Mucosa of stomach (tissue), 1 donor: ENCODE results near the gene PSME4.
"Not testable (repeated sequence)": the region's sequence is repeated elsewhere in the genome, so short reads cannot be mapped to it uniquely, and the experiment has no call there.

Experiments used
- H3K27me3 ChIP-seq: one replicate; pipeline ENCODE4 v1.7.0; 2013; ENCODE audit warnings: mild to moderate bottlenecking, low read length; ENCODE audit not compliant: control insufficient read depth, insufficient read depth
- H3K36me3 ChIP-seq: one replicate; pipeline ENCODE4 v1.7.0; 2013; ENCODE audit warnings: low read length; ENCODE audit not compliant: control insufficient read depth, insufficient read depth
- H3K4me1 ChIP-seq: one replicate; pipeline ENCODE4 v1.7.0; 2013; ENCODE audit warnings: mild to moderate bottlenecking, low read length; ENCODE audit not compliant: control insufficient read depth, insufficient read depth
- H3K4me3 ChIP-seq: one replicate; pipeline ENCODE4 v1.7.0; 2013; ENCODE audit warnings: low read length
- H3K9ac ChIP-seq: one replicate; pipeline ENCODE4 v1.7.0; 2013; ENCODE audit warnings: mild to moderate bottlenecking, low read length, moderate library complexity
- H3K9me3 ChIP-seq: one replicate; pipeline ENCODE4 v1.7.0; 2013; ENCODE audit warnings: mild to moderate bottlenecking, low read length, moderate library complexity; ENCODE audit not compliant: control insufficient read depth
- donor health status: Pancreatic carcinoma.

The PSME4 gene

GRCh38 chr2:53960476-53960875 is 10.3 kb downstream of the PSME4 start:
- Histone ChIP-seq H3K9ac (no peak overlapping the region), H3K4me1 (peaks cover 18% of the 10 kb centered on the region), H3K27me3 (no peaks in the 10 kb centered on the region), H3K4me3 (no peak overlapping the region), H3K9me3 (no peaks in the 10 kb centered on the region), H3K36me3 (no peaks in the 10 kb centered on the region)

GRCh38 chr2:53958443-53958842 is 12.3 kb downstream of the PSME4 start:
- H3K9ac ChIP-seq: no peak overlapping the region
- peaks cover 12% of the 10 kb centered on the region for H3K4me1 ChIP-seq
- H3K27me3 ChIP-seq: no peaks in the 10 kb centered on the region
- no peaks in the 10 kb centered on the region for H3K36me3 ChIP-seq
- H3K9me3 ChIP-seq: no peaks in the 10 kb centered on the region
- no peak overlapping the region for H3K4me3 ChIP-seq

- H3K27me3 ChIP-seq: no peaks in the 10 kb centered on the region
- H3K4me1 ChIP-seq: peaks cover 4% of the 10 kb centered on the region
- no peak overlapping the region for H3K4me3 ChIP-seq
- H3K36me3 ChIP-seq: no peaks in the 10 kb centered on the region
- H3K9ac ChIP-seq: no peak overlapping the region
- H3K9me3 ChIP-seq: no peaks in the 10 kb centered on the region
These were observed 18.3 kb downstream of the PSME4 start for GRCh38 chr2:53952519-53952918.

- Histone ChIP-seq H3K4me1 (peaks cover 4% of the 10 kb centered on the region), H3K9ac (no peak overlapping the region), H3K4me3 (no peak overlapping the region), H3K27me3 (no peaks in the 10 kb centered on the region), H3K9me3 (no peaks in the 10 kb centered on the region), H3K36me3 (no peaks in the 10 kb centered on the region)
These were observed 21.3 kb downstream of the PSME4 start for GRCh38 chr2:53949457-53949856.

DNA sequence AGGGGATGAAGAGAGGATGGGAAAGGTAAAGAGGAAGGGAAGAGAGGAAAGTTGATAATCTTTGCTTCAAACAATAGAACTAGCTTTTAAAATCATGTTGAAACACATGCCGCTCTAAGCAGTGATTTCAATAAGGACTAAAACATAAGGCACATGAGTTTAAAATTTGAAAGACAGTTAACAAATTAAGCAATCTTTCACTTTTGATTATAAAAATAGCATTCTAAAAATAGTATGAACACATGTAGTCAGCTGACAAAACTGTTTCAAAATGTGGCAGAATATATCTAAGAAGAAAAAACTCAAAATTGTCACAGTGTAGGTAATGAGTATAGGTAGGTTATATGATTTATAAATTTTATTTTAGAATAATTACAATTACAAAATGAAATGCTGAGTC is 25.3 kb downstream of the PSME4 start:
- Histone ChIP-seq H3K4me3 (no peak overlapping the region), H3K9me3 (no peaks in the 10 kb centered on the region), H3K9ac (no peak overlapping the region), H3K4me1 (peaks cover 4% of the 10 kb centered on the region), H3K36me3 (no peaks in the 10 kb centered on the region), H3K27me3 (no peaks in the 10 kb centered on the region)

GRCh38 chr2:53944542-53944941 is 26.3 kb downstream of the PSME4 start:
- Histone ChIP-seq H3K9me3 (no peaks in the 10 kb centered on the region), H3K4me1 (no peaks in the 10 kb centered on the region), H3K36me3 (no peaks in the 10 kb centered on the region), H3K4me3 (no peak overlapping the region), H3K9ac (no peak overlapping the region), H3K27me3 (no peaks in the 10 kb centered on the region)

GRCh38 chr2:53942280-53942679 is 28.5 kb downstream of the PSME4 start:
- no peaks in the 10 kb centered on the region for H3K27me3 ChIP-seq
- H3K4me1 ChIP-seq: no peaks in the 10 kb centered on the region
- no peaks in the 10 kb centered on the region for H3K36me3 ChIP-seq
- H3K4me3 ChIP-seq: no peak overlapping the region
- no peaks in the 10 kb centered on the region for H3K9me3 ChIP-seq
- no peak overlapping the region for H3K9ac ChIP-seq

GRCh38 chr2:53941749-53942148 is 29.0 kb downstream of the PSME4 start:
- Histone ChIP-seq H3K27me3 (no peaks in the 10 kb centered on the region), H3K9me3 (no peaks in the 10 kb centered on the region), H3K4me3 (no peak overlapping the region), H3K36me3 (no peaks in the 10 kb centered on the region), H3K4me1 (no peaks in the 10 kb centered on the region), H3K9ac (no peak overlapping the region)

- no peaks in the 10 kb centered on the region for H3K4me1 ChIP-seq
These were observed 31.1 kb downstream of the PSME4 start for GRCh38 chr2:53939656-53940055.

DNA sequence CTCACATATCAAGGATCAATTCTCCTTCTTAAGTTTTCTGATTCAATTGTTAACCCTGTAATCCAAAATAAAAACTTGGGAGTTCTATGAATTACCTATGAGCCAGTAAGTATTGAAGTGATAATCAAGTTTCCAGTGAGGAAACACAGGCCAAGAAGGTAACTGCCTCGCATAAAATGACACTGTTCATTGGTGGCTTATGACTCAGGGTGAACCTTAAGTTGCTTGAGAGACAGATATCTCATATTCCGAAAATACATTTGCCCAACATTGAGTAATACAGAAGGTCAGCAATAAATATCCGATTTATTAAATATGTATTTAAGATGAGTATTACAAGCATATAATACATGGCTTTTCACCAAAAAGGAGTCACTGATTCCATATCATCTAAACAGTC is 31.9 kb downstream of the PSME4 start:
- H3K9me3 ChIP-seq: no peaks in the 10 kb centered on the region
- H3K27me3 ChIP-seq: no peaks in the 10 kb centered on the region
- H3K4me3 ChIP-seq: no peak overlapping the region
- no peaks in the 10 kb centered on the region for H3K36me3 ChIP-seq
- H3K9ac ChIP-seq: no peak overlapping the region
- H3K4me1 ChIP-seq: no peaks in the 10 kb centered on the region

More at GRCh38 chr2:53939656-53940055, 31.1 kb downstream of the PSME4 start:
- no peaks in the 10 kb centered on the region for H3K36me3 ChIP-seq
- no peak overlapping the region for H3K4me3 ChIP-seq
- no peaks in the 10 kb centered on the region for H3K27me3 ChIP-seq
- no peak overlapping the region for H3K9ac ChIP-seq
- H3K9me3 ChIP-seq: no peaks in the 10 kb centered on the region

DNA sequence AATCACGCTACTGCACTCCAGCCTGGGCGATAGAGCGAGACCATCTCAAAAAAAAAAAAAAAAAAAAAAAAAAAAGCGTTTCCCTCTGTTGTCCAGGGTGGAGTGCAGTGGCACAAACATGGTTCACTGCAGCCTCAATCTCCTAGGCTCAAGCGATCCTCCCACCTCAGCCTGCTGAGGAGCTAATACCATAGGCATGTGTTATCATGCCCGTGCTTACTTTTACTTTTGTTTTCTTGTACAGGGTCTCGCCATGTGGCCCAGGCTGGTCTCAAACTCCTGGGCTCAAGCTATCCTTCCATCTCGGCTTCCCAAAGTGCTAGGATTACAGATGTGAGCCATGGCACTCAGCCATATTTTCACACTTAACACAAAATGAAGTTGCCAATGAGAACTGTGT is 37.5 kb downstream of the PSME4 start:
- Histone ChIP-seq H3K27me3 (no peaks in the 10 kb centered on the region), H3K9ac (no peak overlapping the region), H3K9me3 (no peaks in the 10 kb centered on the region), H3K4me1 (peaks cover 5% of the 10 kb centered on the region), H3K4me3 (no peak overlapping the region), H3K36me3 (no peaks in the 10 kb centered on the region)

DNA sequence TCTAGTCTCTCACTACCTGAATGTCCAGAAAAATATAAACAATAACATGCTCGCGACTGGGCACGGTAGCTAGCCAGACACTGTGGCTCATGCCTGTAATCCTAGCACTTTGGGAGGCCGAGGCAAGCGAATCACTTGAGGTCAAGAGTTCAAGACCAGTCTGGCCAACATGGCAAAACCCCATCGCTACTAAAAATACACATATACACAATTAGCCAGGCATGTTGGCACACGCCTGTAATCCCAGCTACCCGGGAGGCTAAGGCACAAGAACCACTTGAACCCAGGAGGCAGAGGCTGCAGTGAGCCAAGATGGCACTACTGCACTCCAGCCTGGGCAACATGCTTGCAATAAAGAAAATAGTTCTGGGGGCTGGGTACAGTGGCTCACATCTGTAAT is 44.5 kb downstream of the PSME4 start:
- not testable (repeated sequence) for H3K9me3 ChIP-seq, H3K4me3 ChIP-seq, H3K36me3 ChIP-seq, H3K4me1 ChIP-seq, H3K9ac ChIP-seq, H3K27me3 ChIP-seq

DNA sequence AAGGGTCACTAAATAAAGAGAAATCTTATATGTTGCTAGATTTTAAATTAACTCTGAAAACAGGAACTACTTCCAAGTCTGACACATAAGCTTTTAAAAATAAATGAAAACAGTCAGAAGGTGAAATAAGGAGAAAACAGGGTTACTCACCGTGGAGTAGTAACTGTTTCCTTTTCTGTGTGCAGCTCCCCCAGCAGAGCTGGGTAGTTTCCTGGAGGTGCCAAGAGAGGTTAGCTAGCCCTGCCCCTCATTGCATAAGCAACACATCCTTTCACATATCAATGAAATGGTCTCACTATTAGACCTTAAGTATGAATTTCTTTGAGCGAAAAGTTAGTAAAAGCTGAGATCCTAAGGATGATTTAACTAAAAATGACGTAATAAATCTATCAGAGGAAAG is 57.1 kb downstream of the PSME4 start:
- H3K36me3 ChIP-seq: no peaks in the 10 kb centered on the region
- H3K9ac ChIP-seq: no peak overlapping the region
- H3K4me3 ChIP-seq: no peak overlapping the region
- no peaks in the 10 kb centered on the region for H3K27me3 ChIP-seq
- no peaks in the 10 kb centered on the region for H3K4me1 ChIP-seq
- no peaks in the 10 kb centered on the region for H3K9me3 ChIP-seq
